Measurements from ENCODE around the gene CFAP99.

- TF ChIP-seq CTCF (IDR thresholded peaks at IDR 0.05) (no peak), POLR2A (IDR thresholded peaks at IDR 0.05) (no peak)
Observed at GRCh38 chr4:2484185-2484584, 65.4 kb downstream of the CFAP99 start.

Data from stomach (tissue), 4 donors.